Suprapubic skin (tissue), 4 donors: ENCODE results near the gene LRRC8B. TPM values are rescaled to one million over a fixed set of nuclear protein-coding genes. Genes with fewer than 3 reads are reported as not detected.

ENCODE experiments used
- DNase-seq, 2 donors: peaks; one replicate each; pipeline ENCODE4 v3.0.0-alpha.2; 2019; ENCODE audit warnings: low spot score in 2 of 2
- H3K27ac ChIP-seq: fragments of 200-600 bp; sonication (generic); one replicate; pipeline ENCODE4 v1.5.1; 2019
- H3K27me3 ChIP-seq: fragments of 200-600 bp; sonication (generic); one replicate; pipeline ENCODE4 v1.5.1; 2019
- H3K36me3 ChIP-seq: fragments of 200-600 bp; sonication (generic); one replicate; pipeline ENCODE4 v1.5.1; 2019
- H3K4me1 ChIP-seq: fragments of 200-600 bp; sonication (generic); one replicate; pipeline ENCODE4 v1.5.1; 2019
- H3K4me3 ChIP-seq: fragments of 200-600 bp; sonication (generic); one replicate; pipeline ENCODE4 v1.5.1; 2019; ENCODE audit warnings: mild to moderate bottlenecking
- H3K9me3 ChIP-seq: fragments of 200-600 bp; sonication (generic); one replicate; pipeline ENCODE4 v1.5.1; 2019
- EP300 ChIP-seq: sonication (generic); formaldehyde crosslinking; IDR thresholded peaks from one replicate; pipeline ENCODE4 v1.6.1; 2017; ENCODE audit warnings: antibody characterized with exemption
- POLR2A ChIP-seq, 2 donors: fragments of 450-650 bp; IDR thresholded peaks; one replicate each; pipeline ENCODE4 v1.6.1; 2017; ENCODE audit warnings: antibody characterized with exemption in 2 of 2, mild to moderate bottlenecking in 2 of 2, moderate library complexity in 2 of 2
- POLR2AphosphoS5 ChIP-seq, 3 donors: sonication (generic); formaldehyde crosslinking; IDR thresholded peaks; one replicate each; pipeline ENCODE4 v1.6.1; 2017; ENCODE audit warnings: antibody characterized with exemption in 3 of 3
- WGBS: methylation state at CpG from one replicate; pipeline ENCODE4 v1.1.5; 2018; 5-methylcytosine and 5-hydroxymethylcytosine counted together
- total RNA-seq, 4 donors: library from RNA; depleted of rRNA; stranded (reverse); fragments of >200 nt; gene quantifications; one replicate each; pipeline ENCODE4 v1.1.0, GENCODE V29; 2016
- TF ChIP-seq, protein P1 (sequence below), 2 donors: fragments of 200-600 bp in 1 of 2; fragments of 450-650 bp in 1 of 2; sonication (generic) in 1 of 2; IDR thresholded peaks; one replicate each; pipeline ENCODE4 v1.5.1; 2016 to 2019; ENCODE audit warnings: antibody characterized with exemption in 2 of 2, mild to moderate bottlenecking in 1 of 2, moderate library complexity in 1 of 2

Gene LRRC8B
- total RNA-seq, 4 donors from 2014 or later = 11.1 to 26.6 (median 13.9) TPM

DNA sequence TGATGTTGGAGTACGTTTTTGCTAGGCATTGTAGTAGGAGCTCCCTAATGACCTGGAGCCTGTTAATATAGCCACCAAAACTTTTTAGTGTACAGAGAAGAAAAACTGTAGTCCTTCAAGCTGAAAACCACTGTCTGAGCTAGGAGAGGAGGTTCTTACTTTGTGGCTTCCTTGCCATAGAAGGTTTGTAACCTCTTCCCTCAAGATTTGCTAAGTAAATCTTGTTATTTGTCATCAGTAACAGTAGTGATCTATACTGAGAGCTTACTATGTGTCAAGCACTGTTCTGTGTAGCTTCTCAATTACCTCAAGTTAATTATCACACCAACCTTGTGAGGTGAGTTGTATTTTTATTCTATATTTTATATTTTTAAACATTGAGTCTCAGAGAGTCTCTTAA, 87.1 kb downstream of the LRRC8B start:
- no peaks in the 10 kb centered on the region for H3K9me3 ChIP-seq
- no peaks in the 10 kb centered on the region for H3K36me3 ChIP-seq
- H3K4me1 ChIP-seq = peaks cover 38% of the 10 kb centered on the region
- no peak for DNase-seq
- WGBS = 79% methylated on average over 1 of the region's 1 CpG
- no peak overlapping the region for H3K4me3 ChIP-seq
- TF ChIP-seq POLR2A (IDR thresholded peaks at IDR 0.05) (no peak), POLR2AphosphoS5 (IDR thresholded peaks at IDR 0.05) (no peak), EP300 (no peak)
- TF ChIP-seq, protein P1, sequence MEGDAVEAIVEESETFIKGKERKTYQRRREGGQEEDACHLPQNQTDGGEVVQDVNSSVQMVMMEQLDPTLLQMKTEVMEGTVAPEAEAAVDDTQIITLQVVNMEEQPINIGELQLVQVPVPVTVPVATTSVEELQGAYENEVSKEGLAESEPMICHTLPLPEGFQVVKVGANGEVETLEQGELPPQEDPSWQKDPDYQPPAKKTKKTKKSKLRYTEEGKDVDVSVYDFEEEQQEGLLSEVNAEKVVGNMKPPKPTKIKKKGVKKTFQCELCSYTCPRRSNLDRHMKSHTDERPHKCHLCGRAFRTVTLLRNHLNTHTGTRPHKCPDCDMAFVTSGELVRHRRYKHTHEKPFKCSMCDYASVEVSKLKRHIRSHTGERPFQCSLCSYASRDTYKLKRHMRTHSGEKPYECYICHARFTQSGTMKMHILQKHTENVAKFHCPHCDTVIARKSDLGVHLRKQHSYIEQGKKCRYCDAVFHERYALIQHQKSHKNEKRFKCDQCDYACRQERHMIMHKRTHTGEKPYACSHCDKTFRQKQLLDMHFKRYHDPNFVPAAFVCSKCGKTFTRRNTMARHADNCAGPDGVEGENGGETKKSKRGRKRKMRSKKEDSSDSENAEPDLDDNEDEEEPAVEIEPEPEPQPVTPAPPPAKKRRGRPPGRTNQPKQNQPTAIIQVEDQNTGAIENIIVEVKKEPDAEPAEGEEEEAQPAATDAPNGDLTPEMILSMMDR (IDR thresholded peaks at IDR 0.05) = no peak
- H3K27me3 ChIP-seq = no peaks in the 10 kb centered on the region
- no peak overlapping the region for H3K27ac ChIP-seq

GRCh38 chr1:89613928-89614327, 89.3 kb downstream of the LRRC8B start:
- no peak overlapping the region for H3K4me3 ChIP-seq
- 91% methylated on average over 7 of the region's 7 CpGs for WGBS
- H3K4me1 ChIP-seq = peaks cover 36% of the 10 kb centered on the region
- no peak overlapping the region for H3K27ac ChIP-seq
- no peaks in the 10 kb centered on the region for H3K36me3 ChIP-seq
- no peaks in the 10 kb centered on the region for H3K9me3 ChIP-seq
- no peaks in the 10 kb centered on the region for H3K27me3 ChIP-seq
- TF ChIP-seq POLR2A (IDR thresholded peaks at IDR 0.05) (no peak), EP300 (no peak), POLR2AphosphoS5 (IDR thresholded peaks at IDR 0.05) (no peak)
- TF ChIP-seq, protein P1 (IDR thresholded peaks at IDR 0.05) = no peak
- no peak for DNase-seq

DNA sequence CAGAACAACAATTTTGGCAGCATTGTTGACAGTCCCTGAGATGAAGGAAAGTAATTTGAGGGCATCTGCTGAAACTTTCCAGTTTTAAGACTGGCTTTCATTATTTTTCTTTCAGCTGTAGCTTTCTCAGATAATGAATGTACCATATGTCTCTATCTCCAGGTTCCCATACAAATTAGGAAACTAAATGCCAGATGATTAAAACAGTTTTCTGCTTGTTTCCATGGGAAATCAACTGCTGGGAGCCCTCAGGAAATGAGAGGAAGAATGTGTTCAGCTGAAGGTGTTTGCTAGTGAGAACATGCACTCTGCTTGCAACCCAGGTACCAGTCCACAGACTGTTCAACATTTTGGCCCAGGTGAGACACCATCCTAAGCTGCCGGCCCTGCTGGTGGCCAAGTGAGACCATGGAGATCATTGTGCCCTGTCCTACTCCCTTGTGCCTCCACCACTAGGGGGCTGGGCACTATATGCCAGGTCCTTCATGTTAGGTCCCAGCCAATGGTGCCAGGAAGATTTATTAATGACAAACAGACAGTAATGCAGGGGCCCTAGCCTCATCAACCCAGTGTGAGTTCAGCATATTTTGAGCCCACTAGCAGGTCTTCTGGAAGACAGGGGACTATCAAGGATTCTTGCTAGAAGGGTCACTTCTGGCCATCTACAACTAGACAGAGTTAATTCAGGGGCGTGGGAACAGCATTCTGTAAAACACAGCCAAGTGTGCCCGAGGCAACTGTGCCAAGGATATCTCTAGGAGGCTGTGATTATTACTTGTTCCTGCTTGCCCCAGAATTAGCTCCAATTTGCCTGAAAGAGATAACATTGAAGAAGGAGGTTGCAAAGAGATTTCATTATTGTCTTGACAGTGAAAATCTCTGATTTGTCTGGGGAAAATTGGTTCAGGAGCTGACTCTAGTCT, 91.3 kb downstream of the LRRC8B start:
- Histone ChIP-seq H3K4me1 (peaks cover 19% of the 10 kb centered on the region), H3K4me3 (no peak overlapping the region), H3K27me3 (no peaks in the 10 kb centered on the region), H3K27ac (peak overlapping the region; percentile 67), H3K9me3 (no peaks in the 10 kb centered on the region), H3K36me3 (no peaks in the 10 kb centered on the region)
- TF ChIP-seq, protein P1 (IDR thresholded peaks at IDR 0.05) = no peak
- TF ChIP-seq POLR2AphosphoS5 (IDR thresholded peaks at IDR 0.05) = no peak
- no peak for TF ChIP-seq EP300
- TF ChIP-seq POLR2A (IDR thresholded peaks at IDR 0.05) = no peak
- 28% methylated on average over 2 of the region's 3 CpGs for WGBS
- DNase-seq = no peak

- WGBS = 39% methylated on average over 2 of the region's 2 CpGs
Observed at GRCh38 chr1:89616844-89617627, 92.4 kb downstream of the LRRC8B start.

More at GRCh38 chr1:89616844-89617627, 92.4 kb downstream of the LRRC8B start:
- peak overlapping the region; percentile 67 for H3K27ac ChIP-seq
- no peaks in the 10 kb centered on the region for H3K9me3 ChIP-seq
- H3K4me1 ChIP-seq = peaks cover 19% of the 10 kb centered on the region
- no peak overlapping the region for H3K4me3 ChIP-seq
- no peaks in the 10 kb centered on the region for H3K27me3 ChIP-seq
- H3K36me3 ChIP-seq = no peaks in the 10 kb centered on the region
- TF ChIP-seq POLR2A (IDR thresholded peaks at IDR 0.05) = no peak
- TF ChIP-seq POLR2AphosphoS5 (IDR thresholded peaks at IDR 0.05) = no peak
- TF ChIP-seq, protein P1 (IDR thresholded peaks at IDR 0.05) = no peak
- no peak for TF ChIP-seq EP300
- DNase-seq = no peak
